ENCODE data around the gene MTMR3.

MTMR3 gene

GRCh38 chr22:30033137-30033536, 150.2 kb downstream of the MTMR3 start:
- Histone ChIP-seq H3K4me3 (ENCODE audit: low read length) (no peak overlapping the region), H3K27me3 (ENCODE audit: control insufficient read depth, insufficient read depth, low read length) (no peaks in the 10 kb centered on the region), H3K27ac (ENCODE audit: low read length) (no peak overlapping the region), H3K9me3 (ENCODE audit: control insufficient read depth, insufficient read depth, low read length) (no peaks in the 10 kb centered on the region), H3K4me1 (ENCODE audit: control insufficient read depth, insufficient read depth, low read length) (no peaks in the 10 kb centered on the region), H3K36me3 (ENCODE audit: control insufficient read depth, insufficient read depth, low read length) (no peaks in the 10 kb centered on the region)
- no CpG with 5 or more reads among the region's 4 CpGs for WGBS (ENCODE audit: insufficient coverage, insufficient read length)
- no peak for DNase-seq (ENCODE audit: low read depth, low spot score)

GRCh38 chr22:30033901-30034300, 150.9 kb downstream of the MTMR3 start:
- DNase-seq (ENCODE audit: low read depth, low spot score) = no peak
- whole genome bisulfite sequencing (ENCODE audit: insufficient coverage, insufficient read length) = no CpG with 5 or more reads among the region's 5 CpGs
- no peak overlapping the region for H3K4me3 ChIP-seq (ENCODE audit: low read length)
- no peak overlapping the region for H3K27ac ChIP-seq (ENCODE audit: low read length)
- no peaks in the 10 kb centered on the region for H3K36me3 ChIP-seq (ENCODE audit: control insufficient read depth, insufficient read depth, low read length)
- no peaks in the 10 kb centered on the region for H3K4me1 ChIP-seq (ENCODE audit: control insufficient read depth, insufficient read depth, low read length)
- H3K9me3 ChIP-seq (ENCODE audit: control insufficient read depth, insufficient read depth, low read length) = no peaks in the 10 kb centered on the region
- no peaks in the 10 kb centered on the region for H3K27me3 ChIP-seq (ENCODE audit: control insufficient read depth, insufficient read depth, low read length)

GRCh38 chr22:30036656-30037055, 153.7 kb downstream of the MTMR3 start:
- H3K36me3 ChIP-seq (ENCODE audit: control insufficient read depth, insufficient read depth, low read length) = no peaks in the 10 kb centered on the region
- DNase-seq (ENCODE audit: low read depth, low spot score) = no peak
- H3K27ac ChIP-seq (ENCODE audit: low read length) = no peak overlapping the region
- H3K27me3 ChIP-seq (ENCODE audit: control insufficient read depth, insufficient read depth, low read length) = no peaks in the 10 kb centered on the region
- no peak overlapping the region for H3K4me3 ChIP-seq (ENCODE audit: low read length)
- no peaks in the 10 kb centered on the region for H3K9me3 ChIP-seq (ENCODE audit: control insufficient read depth, insufficient read depth, low read length)
- no CpG with 5 or more reads among the region's 2 CpGs for WGBS (ENCODE audit: insufficient coverage, insufficient read length)
- H3K4me1 ChIP-seq (ENCODE audit: control insufficient read depth, insufficient read depth, low read length) = no peaks in the 10 kb centered on the region

- WGBS (ENCODE audit: insufficient coverage, insufficient read length) = no CpG with 5 or more reads among the region's 3 CpGs
- DNase-seq (ENCODE audit: low read depth, low spot score) = no peak
- H3K36me3 ChIP-seq (ENCODE audit: control insufficient read depth, insufficient read depth, low read length) = no peaks in the 10 kb centered on the region
- H3K4me1 ChIP-seq (ENCODE audit: control insufficient read depth, insufficient read depth, low read length) = no peaks in the 10 kb centered on the region
- H3K9me3 ChIP-seq (ENCODE audit: control insufficient read depth, insufficient read depth, low read length) = no peaks in the 10 kb centered on the region
- no peaks in the 10 kb centered on the region for H3K27me3 ChIP-seq (ENCODE audit: control insufficient read depth, insufficient read depth, low read length)
- H3K27ac ChIP-seq (ENCODE audit: low read length) = no peak overlapping the region
- H3K4me3 ChIP-seq (ENCODE audit: low read length) = no peak overlapping the region
These were observed 155.2 kb downstream of the MTMR3 start for GRCh38 chr22:30038219-30038618.

GRCh38 chr22:30040499-30041260, 157.7 kb downstream of the MTMR3 start:
- Histone ChIP-seq H3K4me3 (ENCODE audit: low read length) (no peak overlapping the region), H3K9me3 (ENCODE audit: control insufficient read depth, insufficient read depth, low read length) (no peaks in the 10 kb centered on the region), H3K36me3 (ENCODE audit: control insufficient read depth, insufficient read depth, low read length) (no peaks in the 10 kb centered on the region), H3K4me1 (ENCODE audit: control insufficient read depth, insufficient read depth, low read length) (no peaks in the 10 kb centered on the region), H3K27me3 (ENCODE audit: control insufficient read depth, insufficient read depth, low read length) (no peaks in the 10 kb centered on the region), H3K27ac (ENCODE audit: low read length) (no peak overlapping the region)
- no CpG with 5 or more reads among the region's 11 CpGs for whole genome bisulfite sequencing (ENCODE audit: insufficient coverage, insufficient read length)
- DNase-seq (ENCODE audit: low read depth, low spot score) = no peak

- Histone ChIP-seq H3K4me1 (ENCODE audit: control insufficient read depth, insufficient read depth, low read length) (no peaks in the 10 kb centered on the region), H3K9me3 (ENCODE audit: control insufficient read depth, insufficient read depth, low read length) (no peaks in the 10 kb centered on the region), H3K4me3 (ENCODE audit: low read length) (no peak overlapping the region), H3K36me3 (ENCODE audit: control insufficient read depth, insufficient read depth, low read length) (no peaks in the 10 kb centered on the region), H3K27ac (ENCODE audit: low read length) (no peak overlapping the region), H3K27me3 (ENCODE audit: control insufficient read depth, insufficient read depth, low read length) (no peaks in the 10 kb centered on the region)
- DNase-seq (ENCODE audit: low read depth, low spot score) = no peak
- no CpG with 5 or more reads among the region's 2 CpGs for WGBS (ENCODE audit: insufficient coverage, insufficient read length)
These were observed 158.5 kb downstream of the MTMR3 start for GRCh38 chr22:30041475-30041874.

- no peak overlapping the region for H3K4me3 ChIP-seq (ENCODE audit: low read length)
- WGBS (ENCODE audit: insufficient coverage, insufficient read length) = no CpG with 5 or more reads among the region's 2 CpGs
- DNase-seq (ENCODE audit: low read depth, low spot score) = no peak
- H3K36me3 ChIP-seq (ENCODE audit: control insufficient read depth, insufficient read depth, low read length) = no peaks in the 10 kb centered on the region
- H3K27ac ChIP-seq (ENCODE audit: low read length) = no peak overlapping the region
- H3K9me3 ChIP-seq (ENCODE audit: control insufficient read depth, insufficient read depth, low read length) = no peaks in the 10 kb centered on the region
- H3K27me3 ChIP-seq (ENCODE audit: control insufficient read depth, insufficient read depth, low read length) = no peaks in the 10 kb centered on the region
- no peaks in the 10 kb centered on the region for H3K4me1 ChIP-seq (ENCODE audit: control insufficient read depth, insufficient read depth, low read length)
These were observed 158.9 kb downstream of the MTMR3 start for GRCh38 chr22:30041881-30042280.

GRCh38 chr22:30043161-30043560, 160.2 kb downstream of the MTMR3 start:
- Histone ChIP-seq H3K27me3 (ENCODE audit: control insufficient read depth, insufficient read depth, low read length) (no peaks in the 10 kb centered on the region), H3K4me3 (ENCODE audit: low read length) (no peak overlapping the region), H3K4me1 (ENCODE audit: control insufficient read depth, insufficient read depth, low read length) (no peaks in the 10 kb centered on the region), H3K36me3 (ENCODE audit: control insufficient read depth, insufficient read depth, low read length) (no peaks in the 10 kb centered on the region), H3K9me3 (ENCODE audit: control insufficient read depth, insufficient read depth, low read length) (no peaks in the 10 kb centered on the region), H3K27ac (ENCODE audit: low read length) (no peak overlapping the region)
- WGBS (ENCODE audit: insufficient coverage, insufficient read length) = no CpG with 5 or more reads among the region's 4 CpGs
- no peak for DNase-seq (ENCODE audit: low read depth, low spot score)

- no peaks in the 10 kb centered on the region for H3K9me3 ChIP-seq (ENCODE audit: control insufficient read depth, insufficient read depth, low read length)
- DNase-seq (ENCODE audit: low read depth, low spot score) = no peak
- H3K27me3 ChIP-seq (ENCODE audit: control insufficient read depth, insufficient read depth, low read length) = no peaks in the 10 kb centered on the region
- no CpG with 5 or more reads among the region's 3 CpGs for WGBS (ENCODE audit: insufficient coverage, insufficient read length)
- H3K36me3 ChIP-seq (ENCODE audit: control insufficient read depth, insufficient read depth, low read length) = no peaks in the 10 kb centered on the region
- H3K27ac ChIP-seq (ENCODE audit: low read length) = no peak overlapping the region
- H3K4me3 ChIP-seq (ENCODE audit: low read length) = no peak overlapping the region
- H3K4me1 ChIP-seq (ENCODE audit: control insufficient read depth, insufficient read depth, low read length) = no peaks in the 10 kb centered on the region
These were observed 161.4 kb downstream of the MTMR3 start for GRCh38 chr22:30044369-30044768.

GRCh38 chr22:30044881-30045493, 162.0 kb downstream of the MTMR3 start:
- no peak for DNase-seq (ENCODE audit: low read depth, low spot score)
- Histone ChIP-seq H3K9me3 (ENCODE audit: control insufficient read depth, insufficient read depth, low read length) (no peaks in the 10 kb centered on the region), H3K4me1 (ENCODE audit: control insufficient read depth, insufficient read depth, low read length) (no peaks in the 10 kb centered on the region), H3K27ac (ENCODE audit: low read length) (no peak overlapping the region), H3K27me3 (ENCODE audit: control insufficient read depth, insufficient read depth, low read length) (no peaks in the 10 kb centered on the region), H3K36me3 (ENCODE audit: control insufficient read depth, insufficient read depth, low read length) (no peaks in the 10 kb centered on the region), H3K4me3 (ENCODE audit: low read length) (no peak overlapping the region)
- WGBS (ENCODE audit: insufficient coverage, insufficient read length) = no CpG with 5 or more reads among the region's 4 CpGs

- H3K27ac ChIP-seq (ENCODE audit: low read length) = no peak overlapping the region
- H3K9me3 ChIP-seq (ENCODE audit: control insufficient read depth, insufficient read depth, low read length) = no peaks in the 10 kb centered on the region
- no peaks in the 10 kb centered on the region for H3K27me3 ChIP-seq (ENCODE audit: control insufficient read depth, insufficient read depth, low read length)
- H3K4me3 ChIP-seq (ENCODE audit: low read length) = no peak overlapping the region
- no CpG with 5 or more reads among the region's 4 CpGs for WGBS (ENCODE audit: insufficient coverage, insufficient read length)
- H3K36me3 ChIP-seq (ENCODE audit: control insufficient read depth, insufficient read depth, low read length) = no peaks in the 10 kb centered on the region
- no peaks in the 10 kb centered on the region for H3K4me1 ChIP-seq (ENCODE audit: control insufficient read depth, insufficient read depth, low read length)
- DNase-seq (ENCODE audit: low read depth, low spot score) = no peak
These were observed 162.5 kb downstream of the MTMR3 start for GRCh38 chr22:30045494-30045887.

Measured in iPS DF 6.9 (cell line).